Natural killer cell (primary cell): ENCODE data around the gene LPAR1. TPM values are rescaled to one million over a fixed set of nuclear protein-coding genes. Genes with fewer than 3 reads are reported as not detected.

ENCODE experiments used
- ATAC-seq, 3 donors: fragments of 150-1000 bp in 2 of 3; fragments of 200-7000 bp in 1 of 3; cut with Tn5 transposase; 1 replicate in 1 of 3; 2 replicates in 2 of 3; pipeline ENCODE4 v1.10.0; 2021; ENCODE audit warnings: mild to moderate bottlenecking in 2 of 3, moderate library complexity in 2 of 3
- DNase-seq, 2 donors: peaks; one replicate each; pipeline versions ENCODE4 v3.0.0 to v3.0.0-alpha.2; 2013 to 2021; ENCODE audit warnings: mixed read lengths in 1 of 2
- H3K27ac ChIP-seq: one replicate; pipeline ENCODE4 v1.5.1; 2013; ENCODE audit warnings: mild to moderate bottlenecking, low read length
- H3K27me3 ChIP-seq: one replicate; pipeline ENCODE4 v1.6.1; 2013; ENCODE audit warnings: low read length; ENCODE audit not compliant: control insufficient read depth, insufficient read depth
- H3K36me3 ChIP-seq: one replicate; pipeline ENCODE4 v1.6.1; 2013; ENCODE audit warnings: low read length; ENCODE audit not compliant: control insufficient read depth, insufficient read depth
- H3K4me1 ChIP-seq: one replicate; pipeline ENCODE4 v1.6.1; 2013; ENCODE audit warnings: low read length; ENCODE audit not compliant: control insufficient read depth, insufficient read depth
- H3K4me3 ChIP-seq: one replicate; pipeline ENCODE4 v1.5.1; 2013; ENCODE audit warnings: low read length
- H3K9me3 ChIP-seq: one replicate; pipeline ENCODE4 v1.6.1; 2013; ENCODE audit warnings: low read length; ENCODE audit not compliant: control insufficient read depth, insufficient read depth
- H3K27ac Mint-ChIP-seq, 2 donors: one replicate each; pipeline ENCODE4 v1.8.0; 2022; ENCODE audit warnings: mild to moderate bottlenecking in 2 of 2, mixed read lengths in 2 of 2, moderate library complexity in 1 of 2
- H3K27me3 Mint-ChIP-seq, 2 donors: one replicate each; pipeline ENCODE4 v1.8.0; 2022; ENCODE audit warnings: low read depth in 2 of 2, mixed read lengths in 2 of 2
- H3K36me3 Mint-ChIP-seq: one replicate; pipeline ENCODE4 v1.8.0; 2022; ENCODE audit warnings: mixed read lengths
- H3K4me1 Mint-ChIP-seq, 2 donors: one replicate each; pipeline ENCODE4 v1.8.0; 2022; ENCODE audit warnings: mixed read lengths in 2 of 2
- H3K4me3 Mint-ChIP-seq: one replicate; pipeline ENCODE4 v1.8.0; 2022; ENCODE audit warnings: mild to moderate bottlenecking, moderate library complexity, mixed read lengths
- H3K9me3 Mint-ChIP-seq, 2 donors: one replicate each; pipeline ENCODE4 v1.8.0; 2022; ENCODE audit warnings: mixed read lengths in 2 of 2
- WGBS: methylation state at CpG from one replicate; pipeline ENCODE4 v1.1.7; 2013; ENCODE audit warnings: missing lambda C conversion rate; ENCODE audit not compliant: insufficient coverage; 5-methylcytosine and 5-hydroxymethylcytosine counted together
- intact Hi-C: fragments of 100-400 bp; cut with micrococcal nuclease; formaldehyde crosslinking; loops from one replicate; pipeline ENCODE4 v1.14.2; 2022
- total RNA-seq, 4 donors: library from RNA; stranded (reverse); fragments of 120-200 nt in 1 of 4; gene quantifications; one replicate each; pipeline versions ENCODE4 v1.2.3 to v1.2.4, GENCODE V29; 2013 to 2022
- TF ChIP-seq, protein P1 (sequence below): fragments of 200-600 bp; IDR thresholded peaks from one replicate; pipeline ENCODE4 v1.8.0; 2022; ENCODE audit warnings: antibody characterized with exemption

Gene LPAR1
- total RNA-seq, 3 donors from 2014 or later (not counting 1 experiment from before 2014, with no cell fraction given): 0.48 to 0.50 TPM; not detected in 1

DNA sequence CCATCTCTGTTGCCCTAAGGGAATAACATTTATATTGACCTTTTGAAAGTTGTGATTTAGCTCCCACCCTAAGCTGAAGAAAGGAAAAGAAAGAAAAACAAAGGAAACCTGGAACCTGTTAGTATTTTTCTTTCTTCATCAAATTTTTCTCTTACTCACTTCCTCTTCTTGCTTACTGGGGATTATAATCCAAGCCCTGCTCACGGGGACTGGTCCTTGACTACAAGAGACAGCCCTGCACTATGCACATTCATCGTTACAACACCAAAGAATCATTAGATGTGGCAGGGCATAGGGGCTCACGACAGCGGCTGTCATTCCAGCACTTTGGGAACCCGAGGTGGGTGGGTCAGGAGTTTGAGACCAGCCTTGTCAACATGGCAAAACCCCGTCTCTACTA is 37.8 kb upstream of the LPAR1 start:
- intact Hi-C loops: no loop called here

DNA sequence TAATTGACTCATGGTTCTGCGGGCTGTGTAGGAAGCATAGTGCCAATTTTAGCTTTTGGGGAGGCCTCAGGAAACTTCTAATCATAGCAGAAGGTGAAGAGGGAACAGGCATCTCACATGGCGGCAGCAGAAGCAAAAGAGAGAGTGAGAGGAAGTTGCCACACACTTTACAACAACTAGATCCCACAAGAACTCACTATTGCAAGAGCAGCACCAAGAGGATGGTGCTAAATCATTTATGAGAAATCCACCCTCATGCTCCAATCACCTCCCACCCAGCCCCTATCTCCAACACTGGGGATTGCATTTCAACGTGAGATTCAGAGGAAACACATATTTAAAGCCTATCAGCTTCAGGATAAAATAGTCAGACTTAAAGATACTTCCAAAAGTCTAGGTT is 36.1 kb upstream of the LPAR1 start:
- Mint-ChIP-seq H3K27me3 (no peaks in the 10 kb centered on the region), H3K27ac (no peak overlapping the region), H3K4me3 (no peak overlapping the region), H3K36me3 (no peaks in the 10 kb centered on the region), H3K9me3 (no peaks in the 10 kb centered on the region), H3K4me1 (peaks cover 0 to 5% of the 10 kb centered on the region in 2 donors)
- ATAC-seq (no peak), DNase-seq (no peak)
- whole genome bisulfite sequencing: 66% methylated on average over 3 of the region's 3 CpGs
- H3K4me1 ChIP-seq: no peaks in the 10 kb centered on the region
- intact Hi-C loops: no loop called here
- no peak overlapping the region for H3K4me3 ChIP-seq
- no peaks in the 10 kb centered on the region for H3K36me3 ChIP-seq
- no peak overlapping the region for H3K27ac ChIP-seq
- H3K27me3 ChIP-seq: no peaks in the 10 kb centered on the region
- H3K9me3 ChIP-seq: no peaks in the 10 kb centered on the region
- TF ChIP-seq, protein P1, sequence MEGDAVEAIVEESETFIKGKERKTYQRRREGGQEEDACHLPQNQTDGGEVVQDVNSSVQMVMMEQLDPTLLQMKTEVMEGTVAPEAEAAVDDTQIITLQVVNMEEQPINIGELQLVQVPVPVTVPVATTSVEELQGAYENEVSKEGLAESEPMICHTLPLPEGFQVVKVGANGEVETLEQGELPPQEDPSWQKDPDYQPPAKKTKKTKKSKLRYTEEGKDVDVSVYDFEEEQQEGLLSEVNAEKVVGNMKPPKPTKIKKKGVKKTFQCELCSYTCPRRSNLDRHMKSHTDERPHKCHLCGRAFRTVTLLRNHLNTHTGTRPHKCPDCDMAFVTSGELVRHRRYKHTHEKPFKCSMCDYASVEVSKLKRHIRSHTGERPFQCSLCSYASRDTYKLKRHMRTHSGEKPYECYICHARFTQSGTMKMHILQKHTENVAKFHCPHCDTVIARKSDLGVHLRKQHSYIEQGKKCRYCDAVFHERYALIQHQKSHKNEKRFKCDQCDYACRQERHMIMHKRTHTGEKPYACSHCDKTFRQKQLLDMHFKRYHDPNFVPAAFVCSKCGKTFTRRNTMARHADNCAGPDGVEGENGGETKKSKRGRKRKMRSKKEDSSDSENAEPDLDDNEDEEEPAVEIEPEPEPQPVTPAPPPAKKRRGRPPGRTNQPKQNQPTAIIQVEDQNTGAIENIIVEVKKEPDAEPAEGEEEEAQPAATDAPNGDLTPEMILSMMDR: no peak

More for the DNA sequence above, 37.8 kb upstream of the LPAR1 start:
- DNase-seq (no peak), ATAC-seq (no peak)
- Mint-ChIP-seq H3K27ac (no peak overlapping the region), H3K4me1 (peaks cover 0 to 5% of the 10 kb centered on the region in 2 donors), H3K27me3 (no peaks in the 10 kb centered on the region), H3K9me3 (no peaks in the 10 kb centered on the region), H3K4me3 (no peak overlapping the region), H3K36me3 (no peaks in the 10 kb centered on the region)
- no peaks in the 10 kb centered on the region for H3K9me3 ChIP-seq
- TF ChIP-seq, protein P1: no peak
- 65% methylated on average over 6 of the region's 6 CpGs for WGBS
- H3K27me3 ChIP-seq: no peaks in the 10 kb centered on the region
- no peaks in the 10 kb centered on the region for H3K36me3 ChIP-seq
- no peak overlapping the region for H3K27ac ChIP-seq
- H3K4me3 ChIP-seq: no peak overlapping the region
- H3K4me1 ChIP-seq: no peaks in the 10 kb centered on the region

DNA sequence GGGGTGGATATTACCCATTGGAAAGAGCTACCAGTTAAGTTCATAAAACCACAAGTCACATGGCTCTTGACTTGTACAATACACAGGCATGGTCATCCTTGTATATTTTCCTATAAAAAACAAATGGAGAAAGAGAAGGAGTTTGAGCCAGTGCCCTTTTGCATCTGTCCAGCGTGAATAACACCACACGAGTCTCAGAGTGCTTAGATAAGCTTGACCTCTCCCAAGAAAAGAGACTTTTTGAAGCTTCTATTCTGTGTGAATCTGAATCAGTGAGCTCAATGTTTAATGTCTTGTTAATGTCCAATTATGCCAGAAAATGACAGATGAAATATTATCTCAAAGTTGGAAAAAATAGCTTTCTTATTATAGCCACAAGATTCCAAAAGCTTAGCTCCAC is 30.9 kb upstream of the LPAR1 start:
- Mint-ChIP-seq H3K9me3 (peaks cover 0 to 3% of the 10 kb centered on the region in 2 donors), H3K36me3 (no peaks in the 10 kb centered on the region), H3K4me1 (no peaks in the 10 kb centered on the region), H3K27me3 (no peaks in the 10 kb centered on the region), H3K4me3 (no peak overlapping the region), H3K27ac (no peak overlapping the region)
- DNase-seq (no peak), ATAC-seq (no peak)
- Histone ChIP-seq H3K27ac (no peak overlapping the region), H3K4me1 (no peaks in the 10 kb centered on the region), H3K36me3 (no peaks in the 10 kb centered on the region), H3K9me3 (no peaks in the 10 kb centered on the region), H3K4me3 (no peak overlapping the region), H3K27me3 (no peaks in the 10 kb centered on the region)
- TF ChIP-seq, protein P1: no peak
- intact Hi-C loops: no loop called here
- WGBS: 91% methylated on average over 2 of the region's 2 CpGs

DNA sequence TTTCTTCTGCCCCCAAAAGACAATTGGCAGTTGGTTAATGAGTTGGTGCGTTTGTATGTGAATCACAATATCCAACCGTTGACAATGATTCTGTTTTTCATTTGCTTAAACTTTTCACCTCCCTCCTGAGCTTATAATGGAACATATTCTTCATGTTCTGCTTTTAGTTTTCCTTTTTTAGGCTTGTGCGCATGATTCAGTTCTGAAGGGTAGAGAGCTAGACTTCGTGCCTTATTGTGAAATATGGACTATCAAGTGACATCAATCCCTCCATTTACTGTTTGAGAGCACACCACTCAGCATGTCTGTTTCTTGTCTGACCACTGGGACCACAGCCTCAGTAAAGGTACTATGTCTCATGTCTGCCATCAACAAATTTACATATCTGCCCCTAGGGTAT is 30.5 kb upstream of the LPAR1 start:
- Mint-ChIP-seq H3K9me3 (peaks cover 0 to 3% of the 10 kb centered on the region in 2 donors), H3K27me3 (no peaks in the 10 kb centered on the region), H3K27ac (no peak overlapping the region), H3K4me1 (no peaks in the 10 kb centered on the region), H3K36me3 (no peaks in the 10 kb centered on the region), H3K4me3 (no peak overlapping the region)
- Histone ChIP-seq H3K27me3 (no peaks in the 10 kb centered on the region), H3K4me3 (no peak overlapping the region), H3K9me3 (no peaks in the 10 kb centered on the region), H3K27ac (no peak overlapping the region), H3K4me1 (no peaks in the 10 kb centered on the region), H3K36me3 (no peaks in the 10 kb centered on the region)
- TF ChIP-seq, protein P1: no peak
- DNase-seq (no peak), ATAC-seq (no peak)
- intact Hi-C loops: no loop called here
- WGBS: 96% methylated on average over 4 of the region's 4 CpGs
